ENCODE results near the gene SH3BGRL3. TPM values are rescaled to one million over a fixed set of nuclear protein-coding genes. Genes with fewer than 3 reads are reported as not detected.

Gene SH3BGRL3
- total and polyA plus RNA-seq, 2 of the 13 experiments (the other 11 are each of a cell fraction or from before 2014, with no cell fraction given) = 11.4 to 12.2 TPM

- TF ChIP-seq SMARCC2 (IDR thresholded peaks at IDR 0.05) (no peak), MBNL3 (CRISPR knock-in tag; conservative IDR thresholded peaks at IDR 0.05) (no peak), ZNF260 (CRISPR knock-in tag; IDR thresholded peaks at IDR 0.05; ENCODE audit: borderline replicate concordance, low read depth) (no peak), ZNF652 (CRISPR knock-in tag; IDR thresholded peaks at IDR 0.05; ENCODE audit: borderline replicate concordance, low read depth) (no peak), ZNF879 (CRISPR knock-in tag; IDR thresholded peaks at IDR 0.05) (no peak), REXO4 (CRISPR knock-in tag; IDR thresholded peaks at IDR 0.05; ENCODE audit: borderline replicate concordance) (no peak), ZSCAN29 (CRISPR knock-in tag; conservative IDR thresholded peaks at IDR 0.05) (no peak), HNRNPL (IDR thresholded peaks at IDR 0.05; ENCODE audit: low read depth, low read length) (no peak), ZSCAN30 (CRISPR knock-in tag; IDR thresholded peaks at IDR 0.05) (no peak), RBFOX2 (IDR thresholded peaks at IDR 0.05; ENCODE audit: low read depth, low read length) (peak; percentile 42; the same call in 1 of the 2 replicates), NR2F1 (CRISPR knock-in tag; IDR thresholded peaks at IDR 0.05) (no peak), TSC22D2 (CRISPR knock-in tag; IDR thresholded peaks at IDR 0.05; ENCODE audit: borderline replicate concordance) (no peak), RFX5 (IDR thresholded peaks at IDR 0.05; ENCODE audit: low read depth, low read length) (peak; percentile 81), NR3C1 (CRISPR knock-in tag; IDR thresholded peaks at IDR 0.05) (no peak), ZNF577 (CRISPR knock-in tag; IDR thresholded peaks at IDR 0.05; ENCODE audit: borderline replicate concordance, low read depth) (no peak), ZNF720 (CRISPR knock-in tag; IDR thresholded peaks at IDR 0.05) (no peak), ZNF232 (CRISPR knock-in tag; IDR thresholded peaks at IDR 0.05; ENCODE audit: borderline replicate concordance) (no peak), ZNF777 (CRISPR knock-in tag; IDR thresholded peaks at IDR 0.05) (peak; percentile 35; the same call in 1 of the 2 replicates), TFDP2 (CRISPR knock-in tag; IDR thresholded peaks at IDR 0.05) (peak; percentile 93), ZNF605 (CRISPR knock-in tag; IDR thresholded peaks at IDR 0.05) (no peak), REPIN1 (CRISPR knock-in tag; IDR thresholded peaks at IDR 0.05; ENCODE audit: borderline replicate concordance, low read depth) (peak; percentile 45; the same call in 1 of the 2 replicates)
- TF ChIP-seq, protein P1, sequence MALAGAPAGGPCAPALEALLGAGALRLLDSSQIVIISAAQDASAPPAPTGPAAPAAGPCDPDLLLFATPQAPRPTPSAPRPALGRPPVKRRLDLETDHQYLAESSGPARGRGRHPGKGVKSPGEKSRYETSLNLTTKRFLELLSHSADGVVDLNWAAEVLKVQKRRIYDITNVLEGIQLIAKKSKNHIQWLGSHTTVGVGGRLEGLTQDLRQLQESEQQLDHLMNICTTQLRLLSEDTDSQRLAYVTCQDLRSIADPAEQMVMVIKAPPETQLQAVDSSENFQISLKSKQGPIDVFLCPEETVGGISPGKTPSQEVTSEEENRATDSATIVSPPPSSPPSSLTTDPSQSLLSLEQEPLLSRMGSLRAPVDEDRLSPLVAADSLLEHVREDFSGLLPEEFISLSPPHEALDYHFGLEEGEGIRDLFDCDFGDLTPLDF (CRISPR knock-in tag; IDR thresholded peaks at IDR 0.05) = peak; percentile 95
- TF ChIP-seq, protein P2, sequence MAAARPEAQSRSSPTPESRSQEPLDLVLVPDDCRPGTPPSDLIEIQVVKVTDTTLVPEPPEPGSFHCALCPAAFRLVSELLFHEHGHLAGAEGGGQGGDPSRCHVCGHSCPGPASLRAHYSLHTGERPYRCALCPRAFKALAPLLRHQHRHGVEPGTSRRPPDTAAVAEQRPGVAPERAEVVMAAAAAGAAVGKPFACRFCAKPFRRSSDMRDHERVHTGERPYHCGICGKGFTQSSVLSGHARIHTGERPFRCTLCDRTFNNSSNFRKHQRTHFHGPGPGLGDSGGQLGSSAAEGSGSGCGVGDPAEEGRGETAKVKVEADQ (CRISPR knock-in tag; IDR thresholded peaks at IDR 0.05; ENCODE audit: borderline replicate concordance) = no peak
- TF ChIP-seq, protein P3, sequence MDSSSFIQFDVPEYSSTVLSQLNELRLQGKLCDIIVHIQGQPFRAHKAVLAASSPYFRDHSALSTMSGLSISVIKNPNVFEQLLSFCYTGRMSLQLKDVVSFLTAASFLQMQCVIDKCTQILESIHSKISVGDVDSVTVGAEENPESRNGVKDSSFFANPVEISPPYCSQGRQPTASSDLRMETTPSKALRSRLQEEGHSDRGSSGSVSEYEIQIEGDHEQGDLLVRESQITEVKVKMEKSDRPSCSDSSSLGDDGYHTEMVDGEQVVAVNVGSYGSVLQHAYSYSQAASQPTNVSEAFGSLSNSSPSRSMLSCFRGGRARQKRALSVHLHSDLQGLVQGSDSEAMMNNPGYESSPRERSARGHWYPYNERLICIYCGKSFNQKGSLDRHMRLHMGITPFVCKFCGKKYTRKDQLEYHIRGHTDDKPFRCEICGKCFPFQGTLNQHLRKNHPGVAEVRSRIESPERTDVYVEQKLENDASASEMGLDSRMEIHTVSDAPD (CRISPR knock-in tag; IDR thresholded peaks at IDR 0.05) = no peak
- TF ChIP-seq, protein P4, sequence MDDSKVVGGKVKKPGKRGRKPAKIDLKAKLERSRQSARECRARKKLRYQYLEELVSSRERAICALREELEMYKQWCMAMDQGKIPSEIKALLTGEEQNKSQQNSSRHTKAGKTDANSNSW (CRISPR knock-in tag; IDR thresholded peaks at IDR 0.05; ENCODE audit: borderline replicate concordance) = no peak
These were observed 26.7 kb downstream of the SH3BGRL3 start, which contains the start of gene UBXN11 (continued) for GRCh38 chr1:26306290-26307229.
